GM20000 (cell line): ENCODE results near the gene PAX2.
A peak's percentile ranks its signal among the peaks of the same experiment; 100 is the strongest.

ENCODE experiments used
- DNase-seq: peaks from one replicate; pipeline ENCODE4 v3.0.0; 2012; ENCODE audit warnings: low spot score
- TF ChIP-seq, protein P1 (sequence below): IDR thresholded peaks from 2 replicates; pipeline ENCODE4 v1.5.1; 2012; ENCODE audit warnings: mild to moderate bottlenecking, control low read depth; ENCODE audit errors: extremely low read depth, missing control alignments

PAX2 gene

DNA sequence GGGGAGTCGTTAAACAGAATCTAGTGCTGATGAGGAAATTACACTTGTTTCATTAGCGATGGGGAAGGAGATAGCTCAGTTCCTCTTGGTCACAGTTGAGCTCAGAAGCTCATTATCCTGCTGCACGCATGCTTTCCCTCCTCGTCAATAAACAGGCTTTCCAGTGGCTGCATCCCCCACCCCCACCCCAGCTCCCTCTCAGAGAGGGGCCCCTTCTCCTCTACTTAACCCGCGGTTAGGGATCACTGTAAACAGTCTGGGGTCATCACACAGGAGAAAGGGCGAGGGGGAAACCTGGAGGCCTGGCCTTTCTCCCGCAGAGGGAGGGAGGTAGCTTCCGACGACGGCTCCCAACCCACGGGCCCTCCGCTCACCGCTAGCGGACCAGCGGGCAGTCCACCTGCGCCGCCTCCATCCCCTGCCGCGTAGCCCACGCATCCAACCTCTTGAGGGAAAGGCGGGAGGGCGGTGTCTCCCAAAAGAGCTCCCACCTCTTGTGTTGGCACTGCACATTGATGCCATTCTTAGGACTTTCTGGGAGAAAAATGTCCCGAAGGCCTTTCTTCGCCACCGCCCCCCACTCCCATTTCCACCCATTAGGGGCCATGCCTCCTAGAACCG lies 80.8 kb downstream of the PAX2 start:
- DNase-seq = peak; percentile 68
- TF ChIP-seq, protein P1, sequence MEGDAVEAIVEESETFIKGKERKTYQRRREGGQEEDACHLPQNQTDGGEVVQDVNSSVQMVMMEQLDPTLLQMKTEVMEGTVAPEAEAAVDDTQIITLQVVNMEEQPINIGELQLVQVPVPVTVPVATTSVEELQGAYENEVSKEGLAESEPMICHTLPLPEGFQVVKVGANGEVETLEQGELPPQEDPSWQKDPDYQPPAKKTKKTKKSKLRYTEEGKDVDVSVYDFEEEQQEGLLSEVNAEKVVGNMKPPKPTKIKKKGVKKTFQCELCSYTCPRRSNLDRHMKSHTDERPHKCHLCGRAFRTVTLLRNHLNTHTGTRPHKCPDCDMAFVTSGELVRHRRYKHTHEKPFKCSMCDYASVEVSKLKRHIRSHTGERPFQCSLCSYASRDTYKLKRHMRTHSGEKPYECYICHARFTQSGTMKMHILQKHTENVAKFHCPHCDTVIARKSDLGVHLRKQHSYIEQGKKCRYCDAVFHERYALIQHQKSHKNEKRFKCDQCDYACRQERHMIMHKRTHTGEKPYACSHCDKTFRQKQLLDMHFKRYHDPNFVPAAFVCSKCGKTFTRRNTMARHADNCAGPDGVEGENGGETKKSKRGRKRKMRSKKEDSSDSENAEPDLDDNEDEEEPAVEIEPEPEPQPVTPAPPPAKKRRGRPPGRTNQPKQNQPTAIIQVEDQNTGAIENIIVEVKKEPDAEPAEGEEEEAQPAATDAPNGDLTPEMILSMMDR = no peak

DNA sequence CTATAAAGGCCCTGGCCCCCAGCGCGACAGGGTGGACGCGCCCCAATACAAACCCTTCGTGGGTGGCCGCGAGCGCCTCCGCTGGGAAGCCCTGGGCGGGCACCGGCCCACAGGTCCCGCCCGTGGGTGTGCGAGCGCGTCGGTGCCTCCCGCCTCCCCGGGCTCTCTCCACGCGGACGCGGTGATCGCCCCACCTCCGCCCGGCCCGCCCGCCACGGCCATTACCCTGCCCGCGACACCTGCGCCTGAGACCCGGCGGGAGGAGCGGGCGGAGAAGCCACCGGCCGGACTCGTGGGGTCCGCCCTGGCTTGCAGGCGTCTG lies 81.2 kb downstream of the PAX2 start:
- no peak for DNase-seq
- TF ChIP-seq, protein P1 = no peak

DNA sequence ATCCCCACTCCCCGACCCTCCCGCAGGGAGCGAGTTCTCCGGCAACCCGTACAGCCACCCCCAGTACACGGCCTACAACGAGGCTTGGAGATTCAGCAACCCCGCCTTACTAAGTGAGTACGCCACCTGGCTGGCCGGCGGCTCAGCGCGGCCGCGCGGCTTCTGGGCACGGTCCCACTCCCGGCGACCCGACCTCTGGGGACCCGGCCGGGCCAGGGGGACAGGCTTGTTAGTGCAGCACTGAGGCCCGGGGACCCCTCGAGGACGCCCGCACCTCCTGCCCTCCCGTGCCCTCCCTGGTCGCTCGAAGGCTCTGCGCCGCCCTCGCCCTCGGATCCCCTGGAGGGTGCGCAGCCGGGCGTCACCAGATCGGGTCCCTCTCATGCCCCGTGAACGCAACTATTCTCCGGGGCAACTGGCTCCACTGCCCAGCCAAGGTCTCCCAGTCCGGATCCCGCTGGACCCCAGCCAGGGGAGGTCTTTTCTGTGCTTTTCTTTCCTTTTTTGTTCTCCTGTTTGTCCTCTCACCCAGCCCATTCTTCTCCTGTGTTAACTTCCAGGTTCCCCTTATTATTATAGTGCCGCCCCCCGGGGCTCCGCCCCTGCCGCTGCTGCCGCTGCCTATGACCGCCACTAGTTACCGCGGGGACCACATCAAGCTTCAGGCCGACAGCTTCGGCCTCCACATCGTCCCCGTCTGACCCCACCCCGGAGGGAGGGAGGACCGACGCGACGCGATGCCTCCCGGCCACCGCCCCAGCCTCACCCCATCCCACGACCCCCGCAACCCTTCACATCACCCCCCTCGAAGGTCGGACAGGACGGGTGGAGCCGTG lies 81.8 kb downstream of the PAX2 start:
- peak; percentile 79 for DNase-seq
- TF ChIP-seq, protein P1 = no peak

DNA sequence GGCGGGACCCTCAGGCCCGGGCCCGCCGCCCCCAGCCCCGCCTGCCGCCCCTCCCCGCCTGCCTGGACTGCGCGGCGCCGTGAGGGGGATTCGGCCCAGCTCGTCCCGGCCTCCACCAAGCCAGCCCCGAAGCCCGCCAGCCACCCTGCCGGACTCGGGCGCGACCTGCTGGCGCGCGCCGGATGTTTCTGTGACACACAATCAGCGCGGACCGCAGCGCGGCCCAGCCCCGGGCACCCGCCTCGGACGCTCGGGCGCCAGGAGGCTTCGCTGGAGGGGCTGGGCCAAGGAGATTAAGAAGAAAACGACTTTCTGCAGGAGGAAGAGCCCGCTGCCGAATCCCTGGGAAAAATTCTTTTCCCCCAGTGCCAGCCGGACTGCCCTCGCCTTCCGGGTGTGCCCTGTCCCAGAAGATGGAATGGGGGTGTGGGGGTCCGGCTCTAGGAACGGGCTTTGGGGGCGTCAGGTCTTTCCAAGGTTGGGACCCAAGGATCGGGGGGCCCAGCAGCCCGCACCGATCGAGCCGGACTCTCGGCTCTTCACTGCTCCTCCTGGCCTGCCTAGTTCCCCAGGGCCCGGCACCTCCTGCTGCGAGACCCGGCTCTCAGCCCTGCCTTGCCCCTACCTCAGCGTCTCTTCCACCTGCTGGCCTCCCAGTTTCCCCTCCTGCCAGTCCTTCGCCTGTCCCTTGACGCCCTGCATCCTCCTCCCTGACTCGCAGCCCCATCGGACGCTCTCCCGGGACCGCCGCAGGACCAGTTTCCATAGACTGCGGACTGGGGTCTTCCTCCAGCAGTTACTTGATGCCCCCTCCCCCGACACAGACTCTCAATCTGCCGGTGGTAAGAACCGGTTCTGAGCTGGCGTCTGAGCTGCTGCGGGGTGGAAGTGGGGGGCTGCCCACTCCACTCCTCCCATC lies 82.7 kb downstream of the PAX2 start:
- peak; percentile 83 for DNase-seq
- TF ChIP-seq, protein P1 = no peak

DNA sequence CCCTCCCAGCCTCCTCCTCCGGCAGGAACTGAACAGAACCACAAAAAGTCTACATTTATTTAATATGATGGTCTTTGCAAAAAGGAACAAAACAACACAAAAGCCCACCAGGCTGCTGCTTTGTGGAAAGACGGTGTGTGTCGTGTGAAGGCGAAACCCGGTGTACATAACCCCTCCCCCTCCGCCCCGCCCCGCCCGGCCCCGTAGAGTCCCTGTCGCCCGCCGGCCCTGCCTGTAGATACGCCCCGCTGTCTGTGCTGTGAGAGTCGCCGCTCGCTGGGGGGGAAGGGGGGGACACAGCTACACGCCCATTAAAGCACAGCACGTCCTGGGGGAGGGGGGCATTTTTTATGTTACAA lies 83.3 kb downstream of the PAX2 start:
- peak; percentile 83 for DNase-seq
- TF ChIP-seq, protein P1 = no peak

DNA sequence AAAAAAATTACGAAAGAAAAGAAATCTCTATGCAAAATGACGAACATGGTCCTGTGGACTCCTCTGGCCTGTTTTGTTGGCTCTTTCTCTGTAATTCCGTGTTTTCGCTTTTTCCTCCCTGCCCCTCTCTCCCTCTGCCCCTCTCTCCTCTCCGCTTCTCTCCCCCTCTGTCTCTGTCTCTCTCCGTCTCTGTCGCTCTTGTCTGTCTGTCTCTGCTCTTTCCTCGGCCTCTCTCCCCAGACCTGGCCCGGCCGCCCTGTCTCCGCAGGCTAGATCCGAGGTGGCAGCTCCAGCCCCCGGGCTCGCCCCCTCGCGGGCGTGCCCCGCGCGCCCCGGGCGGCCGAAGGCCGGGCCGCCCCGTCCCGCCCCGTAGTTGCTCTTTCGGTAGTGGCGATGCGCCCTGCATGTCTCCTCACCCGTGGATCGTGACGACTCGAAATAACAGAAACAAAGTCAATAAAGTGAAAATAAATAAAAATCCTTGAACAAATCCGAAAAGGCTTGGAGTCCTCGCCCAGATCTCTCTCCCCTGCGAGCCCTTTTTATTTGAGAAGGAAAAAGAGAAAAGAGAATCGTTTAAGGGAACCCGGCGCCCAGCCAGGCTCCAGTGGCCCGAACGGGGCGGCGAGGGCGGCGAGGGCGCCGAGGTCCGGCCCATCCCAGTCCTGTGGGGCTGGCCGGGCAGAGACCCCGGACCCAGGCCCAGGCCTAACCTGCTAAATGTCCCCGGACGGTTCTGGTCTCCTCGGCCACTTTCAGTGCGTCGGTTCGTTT lies 83.9 kb downstream of the PAX2 start:
- TF ChIP-seq, protein P1 = no peak
- DNase-seq = peak; percentile 63
